Suprapubic skin (tissue), 4 donors: Measurements from ENCODE around the gene RTP5.

Experiments used
- CTCF ChIP-seq, 2 donors: fragments of 200-600 bp in 1 of 2; fragments of 450-650 bp in 1 of 2; sonication (generic) in 1 of 2; IDR thresholded peaks; one replicate each; pipeline ENCODE4 v1.5.1; 2016 to 2019; ENCODE audit warnings: antibody characterized with exemption in 2 of 2, mild to moderate bottlenecking in 1 of 2, moderate library complexity in 1 of 2
- EP300 ChIP-seq: sonication (generic); formaldehyde crosslinking; IDR thresholded peaks from one replicate; pipeline ENCODE4 v1.6.1; 2017; ENCODE audit warnings: antibody characterized with exemption
- POLR2A ChIP-seq, 2 donors: fragments of 450-650 bp; IDR thresholded peaks; one replicate each; pipeline ENCODE4 v1.6.1; 2017; ENCODE audit warnings: antibody characterized with exemption in 2 of 2, mild to moderate bottlenecking in 2 of 2, moderate library complexity in 2 of 2
- POLR2AphosphoS5 ChIP-seq, 3 donors: sonication (generic); formaldehyde crosslinking; IDR thresholded peaks; one replicate each; pipeline ENCODE4 v1.6.1; 2017; ENCODE audit warnings: antibody characterized with exemption in 3 of 3

DNA sequence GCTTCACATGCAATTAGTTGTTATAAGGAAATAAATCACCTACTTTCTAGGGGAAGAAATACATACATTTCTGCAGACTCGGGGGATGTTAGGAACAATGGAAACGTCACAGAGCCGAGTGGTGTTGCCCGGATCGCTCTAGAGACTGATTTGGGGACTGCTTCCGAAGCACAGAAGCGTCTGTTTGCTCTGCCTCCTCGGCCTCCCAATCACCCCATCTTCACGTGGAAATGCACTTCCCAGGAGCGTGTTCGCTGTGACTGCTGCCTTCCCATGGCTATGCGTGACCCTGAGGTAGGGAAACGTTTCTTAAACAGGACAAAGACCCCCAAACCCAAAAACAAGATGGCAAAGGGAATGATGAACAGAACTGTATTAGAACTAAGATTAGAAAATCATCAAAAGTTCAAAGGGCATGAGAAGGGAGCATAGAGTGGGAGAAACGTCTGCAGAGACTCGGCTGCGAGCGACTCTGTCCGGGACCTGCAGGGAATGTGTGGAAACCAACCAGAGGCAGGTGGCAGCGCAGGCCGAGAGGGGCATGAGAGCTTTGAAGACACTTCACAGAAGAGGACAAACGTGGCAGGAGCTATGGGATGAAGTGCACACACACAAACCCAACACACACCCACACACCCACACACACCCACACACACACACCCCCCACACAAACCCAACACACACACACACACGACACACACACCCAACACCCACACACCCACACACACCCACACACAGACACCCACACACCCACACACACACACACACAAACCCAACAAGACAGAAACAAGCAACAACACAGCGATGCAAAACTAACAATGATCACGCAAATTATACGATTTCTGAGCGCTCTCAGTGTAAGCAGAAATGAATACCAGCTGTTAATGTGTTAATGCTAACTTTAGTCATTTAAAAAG, 41.3 kb downstream of the RTP5 start:
- TF ChIP-seq EP300, result no peak
- no peak for TF ChIP-seq CTCF (IDR thresholded peaks at IDR 0.05)
- no peak for TF ChIP-seq POLR2A (IDR thresholded peaks at IDR 0.05)
- no peak for TF ChIP-seq POLR2AphosphoS5 (IDR thresholded peaks at IDR 0.05)
